HepG2 (cell line): Measurements from ENCODE around the gene TMCC1. TPM values are rescaled to one million over a fixed set of nuclear protein-coding genes. Genes with fewer than 3 reads are reported as not detected.

ENCODE experiments used
- ARNT2 ChIP-seq: sonication (generic); formaldehyde crosslinking; IDR thresholded peaks from 2 replicates; pipeline ENCODE4 v1.8.0; 2022; ENCODE audit warnings: mild to moderate bottlenecking, low read depth, missing genetic modification reagents, moderate library complexity
- HBP1 ChIP-seq: IDR thresholded peaks from 2 replicates; pipeline ENCODE4 v1.6.1; 2016; ENCODE audit warnings: low read depth, control low read depth
- KDM5B ChIP-seq: sonication (generic); formaldehyde crosslinking; IDR thresholded peaks from 2 replicates; pipeline ENCODE4 v1.4.0; 2020; ENCODE audit warnings: missing genetic modification reagents, mild to moderate bottlenecking, borderline replicate concordance
- KLF16 ChIP-seq, 2 experiments: sonication (generic) in 1 of 2; formaldehyde crosslinking in 1 of 2; IDR thresholded peaks; 2 replicates each; pipeline versions ENCODE4 v1.6.1 to v1.8.0; 2016 to 2023; ENCODE audit warnings: missing genetic modification reagents in 2 of 2, missing compliant biosample characterization in 1 of 2
- LCORL ChIP-seq, 2 experiments: fragments of 450-650 bp in 1 of 2; sonication (generic) in 1 of 2; formaldehyde crosslinking in 1 of 2; IDR thresholded peaks; 2 replicates each; pipeline versions ENCODE4 v1.5.0 to v1.6.1; 2017 to 2020; ENCODE audit warnings: antibody characterized with exemption in 1 of 2, missing genetic modification reagents in 1 of 2
- NCOA1 ChIP-seq: sonication (generic); formaldehyde crosslinking; IDR thresholded peaks from 2 replicates; pipeline ENCODE4 v1.9.0; 2021; ENCODE audit warnings: missing genetic modification reagents
- NFE2L2 ChIP-seq: fragments of 150-350 bp; IDR thresholded peaks from 2 replicates; pipeline ENCODE4 v1.6.1; 2014; ENCODE audit warnings: low read length
- NFKB2 ChIP-seq: sonication (generic); formaldehyde crosslinking; IDR thresholded peaks from 2 replicates; pipeline ENCODE4 v1.4.0; 2020; ENCODE audit warnings: missing genetic modification reagents, borderline replicate concordance
- ZFX ChIP-seq: sonication (generic); formaldehyde crosslinking; IDR thresholded peaks from 2 replicates; pipeline ENCODE4 v1.4.0; 2020; ENCODE audit warnings: mild to moderate bottlenecking, low read depth, missing genetic modification reagents, moderate library complexity
- ZNF230 ChIP-seq: sonication (generic); formaldehyde crosslinking; IDR thresholded peaks from 2 replicates; pipeline ENCODE4 v1.4.0; 2020; ENCODE audit warnings: mild to moderate bottlenecking, missing genetic modification reagents
- ZNF263 ChIP-seq: sonication (generic); formaldehyde crosslinking; IDR thresholded peaks from 2 replicates; pipeline ENCODE4 v1.4.0; 2020; ENCODE audit warnings: missing genetic modification reagents
- ZNF407 ChIP-seq: sonication (generic); formaldehyde crosslinking; IDR thresholded peaks from one replicate; pipeline ENCODE4 v1.5.1; 2020; ENCODE audit warnings: mild to moderate bottlenecking, missing genetic modification reagents; ENCODE audit errors: not compliant biosample characterization
- ZNF432 ChIP-seq: sonication (generic); formaldehyde crosslinking; IDR thresholded peaks from 2 replicates; pipeline ENCODE4 v1.5.0; 2020; ENCODE audit warnings: missing genetic modification reagents, mild to moderate bottlenecking, borderline replicate concordance
- ZNF598 ChIP-seq: sonication (generic); formaldehyde crosslinking; IDR thresholded peaks from 2 replicates; pipeline ENCODE4 v1.5.1; 2020; ENCODE audit warnings: mild to moderate bottlenecking, missing genetic modification reagents, borderline replicate concordance
- ZNF740 ChIP-seq: sonication (generic); formaldehyde crosslinking; IDR thresholded peaks from 2 replicates; pipeline ENCODE4 v1.4.0; 2020; ENCODE audit warnings: missing genetic modification reagents
- ZNF749 ChIP-seq: sonication (generic); formaldehyde crosslinking; IDR thresholded peaks from 2 replicates; pipeline ENCODE4 v1.8.0; 2022; ENCODE audit warnings: mild to moderate bottlenecking, missing genetic modification reagents, moderate library complexity, borderline replicate concordance
- ZSCAN29 ChIP-seq: sonication (generic); formaldehyde crosslinking; conservative IDR thresholded peaks from 2 replicates; pipeline ENCODE4 v1.4.0; 2020; ENCODE audit warnings: mild to moderate bottlenecking, missing genetic modification reagents
- polyA plus RNA-seq, 8 experiments: library from polyadenylated mRNA; depleted of rRNA in 3 of 8; stranded (reverse) in 7 of 8; unstranded in 1 of 8; fragments of >200 nt; fragmentation: Illumina TruSeq in 4 of 8; extraction: Trizol in 4 of 8; gene quantifications; 2 replicates each; pipeline versions ENCODE4 v1.2.1 to v1.2.3, GENCODE V29; 2011 to 2016; ENCODE audit warnings: low read depth in 4 of 8, missing spikeins in 1 of 8, mixed read lengths in 1 of 8; ENCODE audit not compliant: insufficient read depth in 1 of 8
- total RNA-seq, 5 experiments: library from RNA; depleted of rRNA; stranded (reverse); fragments of >200 nt; fragmentation: Illumina TruSeq; extraction: Trizol; gene quantifications; 2 replicates each; pipeline ENCODE4 v1.2.3, GENCODE V29; 2016; ENCODE audit warnings: low read depth in 1 of 5

The TMCC1 gene
- total and polyA plus RNA-seq, 2 of the 13 experiments (the other 11 are each of a cell fraction or from before 2014, with no cell fraction given) = 12.1 to 264 TPM

GRCh38 chr3:129605922-129606635 lies 287.4 kb downstream of the TMCC1 start (continued):
- TF ChIP-seq NCOA1 (CRISPR knock-in tag) (0 out of 2 replicates have a peak, but pooled peaks have one; percentile 3), NFKB2 (CRISPR knock-in tag) (peak; percentile 4; the same call in 1 of the 2 replicates), ZNF749 (CRISPR knock-in tag) (0 out of 2 replicates have a peak, but pooled peaks have one; percentile 75), LCORL (IDR thresholded peaks at IDR 0.05) (no peak), LCORL (CRISPR knock-in tag; IDR thresholded peaks at IDR 0.05) (0 out of 2 replicates have a peak, but pooled peaks have one; percentile 10), HBP1 (CRISPR knock-in tag) (0 out of 2 replicates have a peak, but pooled peaks have one; percentile 3), ZNF230 (CRISPR knock-in tag) (no peak), ZNF407 (peak; percentile 62), ZSCAN29 (no peak), ZNF432 (CRISPR knock-in tag) (no peak), ZFX (CRISPR knock-in tag) (peak; percentile 30), NFE2L2 (no peak), KLF16 (CRISPR knock-in tag; IDR thresholded peaks at IDR 0.05) (no peak), ZNF740 (no peak), ZNF598 (0 out of 2 replicates have a peak, but pooled peaks have one; percentile 80), KDM5B (CRISPR knock-in tag) (peak; percentile 94), ARNT2 (peak; percentile 23; the same call in 1 of the 2 replicates), ZNF263 (CRISPR knock-in tag) (no peak; the same call in 1 of the 2 replicates)
